GM19025 (cell line): Measurements from ENCODE around the gene MGAT5.

ENCODE experiments used
- ATAC-seq: cut with Tn5 transposase; IDR thresholded peaks from one replicate; pipeline ENCODE4 v1.9.1; 2021; ENCODE audit warnings: mild to moderate bottlenecking, low read depth, moderate library complexity; ENCODE audit not compliant: unreplicated experiment

The MGAT5 gene

DNA sequence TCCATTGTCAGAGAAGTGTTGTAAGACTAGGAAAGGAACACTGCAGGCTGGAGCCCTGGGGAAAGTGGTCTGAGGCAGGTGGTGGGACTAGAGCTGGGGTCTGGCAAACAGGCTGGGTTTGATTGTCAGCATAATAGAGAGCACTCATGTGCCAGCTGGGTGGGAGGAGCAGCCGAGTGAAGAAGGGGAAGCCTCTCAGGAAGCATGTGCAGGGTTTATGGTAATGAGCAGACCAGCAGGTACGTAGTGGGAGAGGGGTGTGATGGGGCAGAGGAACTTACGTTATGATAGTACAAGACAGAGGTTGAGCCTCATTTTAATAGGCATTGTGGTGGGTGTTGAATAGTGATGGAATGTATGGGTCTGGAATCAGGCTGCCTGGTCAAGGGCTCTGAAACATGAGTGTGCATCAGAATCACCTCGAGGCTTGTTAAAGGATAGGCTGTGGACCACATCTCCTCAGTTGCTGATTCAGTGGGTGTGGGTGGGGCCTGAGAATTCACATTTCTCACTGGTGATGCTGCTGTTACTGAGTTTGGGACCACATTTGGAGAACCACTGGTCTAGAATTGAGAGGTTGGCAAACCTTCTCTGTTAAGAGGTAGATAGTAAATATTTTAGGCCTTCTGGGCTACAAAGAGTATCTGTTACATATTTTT lies 1.7 kb upstream of the MGAT5 start:
- ATAC-seq: no peak

GRCh38 chr2:134253117-134253704 lies 661 bp upstream of the MGAT5 start:
- ATAC-seq: peak; percentile 83

DNA sequence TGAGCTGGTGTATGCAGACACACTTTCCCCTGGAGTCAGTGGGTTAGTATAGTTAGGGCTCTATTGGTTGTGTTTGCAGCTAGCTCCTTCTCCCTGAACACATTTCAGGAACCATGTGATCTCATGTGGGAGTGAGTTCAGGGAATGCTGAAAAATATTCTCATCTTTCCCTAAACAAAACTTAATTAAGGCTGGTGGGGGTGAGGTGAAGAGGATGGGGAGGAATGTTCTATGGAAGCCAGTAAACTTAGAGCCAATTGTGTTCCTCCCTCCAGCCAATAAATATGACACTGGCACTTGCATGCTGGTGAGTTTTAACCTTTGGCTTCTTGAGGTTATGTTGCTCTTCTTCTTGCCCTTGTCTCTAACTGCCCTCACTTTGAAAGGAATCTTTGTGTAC lies 952 bp downstream of the MGAT5 start:
- ATAC-seq: no peak

DNA sequence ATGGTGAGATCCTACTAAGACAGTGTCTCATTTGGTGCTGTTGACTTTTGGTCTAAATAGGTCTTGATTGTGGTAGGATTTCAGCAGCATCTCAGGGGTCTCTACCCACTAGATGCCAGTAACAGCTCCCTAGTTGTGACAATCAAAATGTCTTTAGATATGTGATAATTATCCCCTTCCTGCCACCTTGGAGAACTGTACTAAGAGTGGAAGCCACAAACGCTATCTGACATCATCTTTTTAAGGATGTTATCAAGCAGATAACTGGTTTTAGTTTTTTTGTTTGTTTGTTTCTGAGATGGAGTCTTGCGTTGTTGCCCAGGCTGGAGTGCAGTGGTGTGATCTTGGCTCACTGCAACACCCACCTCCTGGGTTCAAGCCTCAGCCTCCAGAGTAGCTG lies 3.1 kb downstream of the MGAT5 start:
- no peak for ATAC-seq

GRCh38 chr2:134257509-134257908 lies 3.6 kb downstream of the MGAT5 start:
- no peak for ATAC-seq

GRCh38 chr2:134257965-134258683 lies 4.3 kb downstream of the MGAT5 start:
- ATAC-seq: no peak

GRCh38 chr2:134258684-134259388 lies 5.0 kb downstream of the MGAT5 start:
- no peak for ATAC-seq

GRCh38 chr2:134259571-134259970 lies 5.7 kb downstream of the MGAT5 start:
- no peak for ATAC-seq

GRCh38 chr2:134259994-134260393 lies 6.1 kb downstream of the MGAT5 start:
- ATAC-seq: no peak

GRCh38 chr2:134260713-134261112 lies 6.8 kb downstream of the MGAT5 start:
- ATAC-seq: no peak

GRCh38 chr2:134261398-134262131 lies 7.7 kb downstream of the MGAT5 start:
- peak; percentile 58 for ATAC-seq

DNA sequence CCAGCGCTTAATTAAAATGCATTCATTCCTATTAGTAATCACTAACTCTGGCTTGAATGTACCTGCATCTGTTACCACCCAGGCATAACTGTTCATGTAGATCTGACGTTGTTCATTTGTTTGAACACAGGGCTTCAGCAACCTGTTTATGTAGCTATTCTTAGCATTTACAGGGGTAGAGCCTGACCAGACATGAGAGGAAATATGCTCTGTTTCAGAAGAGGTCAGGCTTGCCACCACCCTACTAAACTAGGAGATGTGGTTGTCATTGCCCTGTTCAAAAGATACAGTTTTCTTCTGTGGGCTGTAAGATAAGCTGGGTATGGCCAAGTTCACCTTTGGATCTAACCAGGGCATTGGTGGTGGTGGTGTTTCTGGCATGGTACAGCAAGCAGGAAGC lies 8.8 kb downstream of the MGAT5 start:
- no peak for ATAC-seq

DNA sequence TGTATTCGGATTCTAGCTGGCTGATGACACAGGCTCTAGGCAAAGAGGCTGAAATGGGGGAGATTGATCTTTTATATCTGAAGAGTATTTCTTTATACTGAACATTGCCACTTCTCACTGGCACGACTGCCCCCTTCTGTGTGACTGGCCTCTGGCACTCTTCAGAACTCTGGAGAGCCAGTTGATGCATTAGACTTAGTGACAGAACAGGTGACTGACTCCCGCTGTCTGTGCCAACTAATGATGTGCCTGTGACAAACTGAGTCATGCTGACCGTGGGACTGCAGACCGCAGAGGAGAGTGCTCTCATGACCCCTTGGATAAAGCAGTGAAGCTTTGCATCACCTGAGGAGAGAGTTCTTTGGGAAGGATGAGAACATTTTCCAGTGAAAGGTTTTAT lies 14.4 kb downstream of the MGAT5 start:
- ATAC-seq: no peak

DNA sequence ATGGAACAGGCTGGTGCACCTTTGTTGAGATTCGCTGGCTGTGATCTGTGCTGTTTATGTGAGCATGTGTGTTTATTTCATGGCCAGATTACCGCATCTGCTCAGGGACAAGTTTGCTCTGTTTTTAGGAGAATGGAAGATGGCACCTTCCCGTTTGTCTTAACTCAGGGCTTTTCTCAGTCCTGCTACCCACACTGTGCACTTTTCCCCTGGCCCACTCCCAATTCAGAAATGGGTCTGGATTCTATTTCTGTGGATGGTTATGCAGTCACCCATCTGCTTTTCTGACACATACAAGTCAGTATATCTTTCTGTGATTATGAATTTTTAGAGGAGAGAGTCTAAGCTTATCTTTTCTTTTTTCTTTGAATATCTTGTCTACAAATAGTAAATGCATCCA lies 15.4 kb downstream of the MGAT5 start:
- ATAC-seq: no peak

DNA sequence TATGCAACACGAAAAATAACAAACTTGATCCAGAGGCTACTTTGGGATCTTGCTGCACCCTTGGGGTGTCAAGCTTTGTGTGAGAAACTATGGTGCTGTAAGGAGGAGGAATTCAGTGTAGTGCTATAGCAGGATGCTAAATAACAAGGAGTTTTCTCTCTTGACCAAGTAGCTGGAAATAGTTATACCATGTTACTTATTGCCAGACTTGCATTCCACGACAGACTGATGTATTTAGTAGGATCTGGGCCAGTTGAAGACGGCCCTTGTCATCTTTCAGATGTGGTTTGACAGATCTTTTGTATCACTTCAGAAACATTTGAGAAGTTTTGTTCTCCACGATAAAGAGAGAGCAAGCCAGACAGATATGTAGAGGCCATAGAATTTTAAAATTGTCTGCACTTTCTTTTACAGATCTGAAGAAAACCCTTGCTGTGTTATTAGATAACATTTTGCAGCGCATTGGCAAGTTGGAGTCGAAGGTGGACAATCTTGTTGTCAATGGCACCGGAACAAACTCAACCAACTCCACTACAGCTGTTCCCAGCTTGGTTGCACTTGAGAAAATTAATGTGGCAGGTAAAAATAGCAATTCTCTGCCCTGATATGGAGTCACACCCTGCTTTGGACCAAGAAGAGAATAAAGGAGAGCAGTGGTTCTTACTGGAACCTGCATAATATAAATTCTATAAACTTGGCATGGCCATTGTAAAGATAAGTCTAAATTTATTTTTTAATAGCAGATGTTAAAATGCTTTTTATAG lies 16.3 kb downstream of the MGAT5 start:
- no peak for ATAC-seq

DNA sequence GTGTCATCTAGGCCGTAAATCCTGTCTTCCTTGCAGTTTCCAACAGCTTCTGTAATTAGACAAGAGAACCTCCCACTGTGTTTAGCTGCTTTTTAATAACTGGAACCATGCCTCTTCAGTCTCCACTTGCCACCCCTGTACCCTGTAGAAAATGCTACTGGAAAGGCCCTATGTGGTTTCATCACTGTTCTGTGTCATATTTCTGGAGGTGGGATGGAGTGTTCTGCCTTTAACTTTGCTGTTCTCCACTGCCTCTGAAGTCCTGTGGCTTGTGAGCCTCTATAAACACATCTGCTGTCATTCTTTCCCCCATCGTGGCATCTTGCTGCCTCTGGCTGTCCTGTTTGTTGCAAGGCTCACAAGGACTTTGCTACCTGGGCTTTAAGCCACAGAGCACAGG lies 17.9 kb downstream of the MGAT5 start:
- ATAC-seq: no peak

DNA sequence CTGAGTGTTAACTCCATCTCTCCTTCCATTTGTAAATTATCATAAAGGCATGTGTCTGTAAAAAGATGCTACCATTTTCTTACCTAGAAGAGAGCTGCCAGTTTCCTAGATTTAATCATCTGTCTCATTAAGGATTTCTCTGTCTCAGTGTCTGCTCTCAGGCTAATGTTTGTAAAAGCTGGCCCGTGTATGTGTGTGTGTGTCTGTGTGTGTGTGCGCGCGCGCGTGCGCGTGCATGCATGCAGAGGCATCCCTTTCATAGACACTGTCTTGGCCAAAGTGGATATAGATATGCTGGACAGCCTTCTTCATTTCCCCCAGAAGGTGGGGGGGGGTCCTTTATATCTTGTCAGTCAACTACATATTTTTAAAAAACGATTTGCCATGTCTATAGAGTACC lies 18.9 kb downstream of the MGAT5 start:
- no peak for ATAC-seq

GRCh38 chr2:134273256-134273983 lies 19.5 kb downstream of the MGAT5 start:
- no peak for ATAC-seq

- ATAC-seq: no peak
These were observed 20.2 kb downstream of the MGAT5 start for GRCh38 chr2:134274121-134274520.
